Large intestine (tissue), 3 donors: ENCODE measurements around the gene RAD51D. TPM values are rescaled to one million over a fixed set of nuclear protein-coding genes. Genes with fewer than 3 reads are reported as not detected.
"Not testable (repeated sequence)": the region's sequence is repeated elsewhere in the genome, so short reads cannot be mapped to it uniquely, and the experiment has no call there.

Experiments used
- DNase-seq, 2 donors: peaks; one replicate each; pipeline versions ENCODE4 v3.0.0 to v3.0.0-alpha.2; 2013
- H3K27ac ChIP-seq: one replicate; pipeline ENCODE4 v1.5.1; 2013; ENCODE audit warnings: low read length
- H3K27me3 ChIP-seq: 2 replicates; pipeline ENCODE4 v1.6.1; 2013; ENCODE audit warnings: low read length; ENCODE audit not compliant: control insufficient read depth, insufficient read depth
- H3K36me3 ChIP-seq: 2 replicates; pipeline ENCODE4 v1.6.1; 2013; ENCODE audit warnings: low read length; ENCODE audit not compliant: control insufficient read depth, insufficient read depth
- H3K4me1 ChIP-seq: one replicate; pipeline ENCODE4 v1.6.1; 2013; ENCODE audit warnings: low read length; ENCODE audit not compliant: control insufficient read depth, insufficient read depth
- H3K4me3 ChIP-seq: one replicate; pipeline ENCODE4 v1.5.1; 2013; ENCODE audit warnings: low read length
- H3K9me3 ChIP-seq: one replicate; pipeline ENCODE4 v1.6.1; 2013; ENCODE audit warnings: mild to moderate bottlenecking, low read depth, low read length, moderate library complexity; ENCODE audit not compliant: control insufficient read depth
- WGBS: methylation state at CpG from one replicate; pipeline ENCODE4 v1.1.5; 2013; ENCODE audit warnings: low lambda C conversion rate; ENCODE audit not compliant: insufficient coverage; 5-methylcytosine and 5-hydroxymethylcytosine counted together
- polyA plus RNA-seq: library from polyadenylated mRNA; unstranded; fragments of 120-200 nt; gene quantifications from one replicate; pipeline ENCODE4 v1.2.1, GENCODE V29; 2013

The RAD51D gene
- polyA plus RNA-seq, 1 donor = 14.4 TPM

- Histone ChIP-seq H3K9me3 (no peaks in the 10 kb centered on the region), H3K4me3 (no peak overlapping the region), H3K4me1 (no peaks in the 10 kb centered on the region), H3K27me3 (peaks cover 6% of the 10 kb centered on the region), H3K27ac (no peak overlapping the region), H3K36me3 (no peaks in the 10 kb centered on the region)
- 60% methylated on average over 2 of the region's 2 CpGs for WGBS
- no peak for DNase-seq
Observed at GRCh38 chr17:35159940-35160339, 40.3 kb upstream of the RAD51D start.

- no peak for DNase-seq
- Histone ChIP-seq H3K4me1 (no peaks in the 10 kb centered on the region), H3K9me3 (no peaks in the 10 kb centered on the region), H3K27me3 (peaks cover 9% of the 10 kb centered on the region), H3K27ac (no peak overlapping the region), H3K4me3 (no peak overlapping the region), H3K36me3 (no peaks in the 10 kb centered on the region)
- WGBS = no CpG with 5 or more reads among the region's 7 CpGs
Observed at GRCh38 chr17:35155246-35155645, 35.6 kb upstream of the RAD51D start.

GRCh38 chr17:35154196-35155165, 34.8 kb upstream of the RAD51D start:
- no peak overlapping the region for H3K27ac ChIP-seq
- no peaks in the 10 kb centered on the region for H3K9me3 ChIP-seq
- H3K27me3 ChIP-seq = peaks cover 7% of the 10 kb centered on the region
- no peak for DNase-seq
- no peaks in the 10 kb centered on the region for H3K36me3 ChIP-seq
- no peak overlapping the region for H3K4me3 ChIP-seq
- WGBS = no CpG with 5 or more reads among the region's 13 CpGs
- no peaks in the 10 kb centered on the region for H3K4me1 ChIP-seq

GRCh38 chr17:35152421-35153140, 32.9 kb upstream of the RAD51D start:
- Histone ChIP-seq H3K4me1 (no peaks in the 10 kb centered on the region), H3K9me3 (no peaks in the 10 kb centered on the region), H3K27ac (no peak overlapping the region), H3K27me3 (peaks cover 6% of the 10 kb centered on the region), H3K4me3 (no peak overlapping the region), H3K36me3 (no peaks in the 10 kb centered on the region)
- WGBS = 100% methylated on average over 1 of the region's 13 CpGs
- no peak for DNase-seq

GRCh38 chr17:35151080-35151479, 31.4 kb upstream of the RAD51D start:
- H3K36me3 ChIP-seq, H3K4me1 ChIP-seq, H3K4me3 ChIP-seq, H3K27ac ChIP-seq, H3K27me3 ChIP-seq, H3K9me3 ChIP-seq, DNase-seq: not testable (repeated sequence)
- WGBS = no CpG with 5 or more reads among the region's 29 CpGs

GRCh38 chr17:35149941-35150340, 30.3 kb upstream of the RAD51D start:
- no peak for DNase-seq
- no peaks in the 10 kb centered on the region for H3K4me1 ChIP-seq
- no peak overlapping the region for H3K4me3 ChIP-seq
- WGBS = 100% methylated on average over 3 of the region's 11 CpGs
- H3K27me3 ChIP-seq = peaks cover 9% of the 10 kb centered on the region
- no peaks in the 10 kb centered on the region for H3K9me3 ChIP-seq
- no peak overlapping the region for H3K27ac ChIP-seq
- H3K36me3 ChIP-seq = no peaks in the 10 kb centered on the region

- H3K36me3 ChIP-seq = no peaks in the 10 kb centered on the region
- H3K27ac ChIP-seq = no peak overlapping the region
- WGBS = no CpG with 5 or more reads among the region's 9 CpGs
- H3K9me3 ChIP-seq = no peaks in the 10 kb centered on the region
- H3K4me1 ChIP-seq = no peaks in the 10 kb centered on the region
- H3K27me3 ChIP-seq = peaks cover 2% of the 10 kb centered on the region
- H3K4me3 ChIP-seq = no peak overlapping the region
- no peak for DNase-seq
Observed at GRCh38 chr17:35148144-35148543, 28.5 kb upstream of the RAD51D start.

GRCh38 chr17:35147375-35147905, 27.8 kb upstream of the RAD51D start, which contains the start of gene UNC45B:
Gene UNC45B, plus strand, starts transcription at chr17:35147817. Its CDS starts 447 bp downstream, at chr17:35148264.
- no peaks in the 10 kb centered on the region for H3K4me1 ChIP-seq
- DNase-seq = no peak
- H3K36me3 ChIP-seq = no peaks in the 10 kb centered on the region
- no peaks in the 10 kb centered on the region for H3K9me3 ChIP-seq
- no peak within 1 kb of the TSS for H3K4me3 ChIP-seq
- H3K27ac ChIP-seq = no peak within 1 kb of the TSS
- WGBS = no CpG with 5 or more reads among the region's 4 CpGs
- peaks cover 2% of the 10 kb centered on the region for H3K27me3 ChIP-seq

- Histone ChIP-seq H3K27ac (no peak overlapping the region), H3K4me3 (no peak overlapping the region), H3K27me3 (peaks cover 2% of the 10 kb centered on the region), H3K36me3 (no peaks in the 10 kb centered on the region), H3K4me1 (no peaks in the 10 kb centered on the region), H3K9me3 (no peaks in the 10 kb centered on the region)
- WGBS = no CpG with 5 or more reads among the region's 4 CpGs
- DNase-seq = no peak
Observed at GRCh38 chr17:35146214-35146833, 26.7 kb upstream of the RAD51D start.

- H3K27ac ChIP-seq = no peak overlapping the region
- peaks cover 2% of the 10 kb centered on the region for H3K4me1 ChIP-seq
- DNase-seq = no peak
- H3K4me3 ChIP-seq = no peak overlapping the region
- no CpG with 5 or more reads among the region's 4 CpGs for WGBS
- peaks cover under 1% of the 10 kb centered on the region for H3K36me3 ChIP-seq
- H3K9me3 ChIP-seq = no peaks in the 10 kb centered on the region
- H3K27me3 ChIP-seq = peaks cover 2% of the 10 kb centered on the region
Observed at GRCh38 chr17:35144840-35145239, 25.2 kb upstream of the RAD51D start.
